Endothelial cell of umbilical vein (primary cell): ENCODE data around the gene ARID1B. TPM values are rescaled to one million over a fixed set of nuclear protein-coding genes. Genes with fewer than 3 reads are reported as not detected.

Experiments
- BruUV-seq: library from RNA; stranded (reverse); fragments of 400-500 nt; replicated peaks from 2 replicates; lab custom pipeline; 2021; lab: Mats Ljungman, UMichigan
- CTCF ChIA-PET: fragments of 300-600, 350-600 bp; sonication (Branson Sonifier 250); formaldehyde crosslinking; loops from one replicate; lab custom pipeline; 2021; ENCODE audit warnings: antibody characterized with exemption, inconsistent platforms; lab: Charles Lee
- POLR2A ChIA-PET: fragments of 300-600, 350-600 bp; sonication (Branson Sonifier 250); formaldehyde crosslinking; loops from one replicate; lab custom pipeline; 2021; ENCODE audit warnings: antibody characterized with exemption, inconsistent platforms; lab: Charles Lee
- DNase-seq: peaks from one replicate; pipeline ENCODE4 v3.0.0-alpha.2; 2011; ENCODE audit warnings: low read depth, low spot score
- FAIRE-seq: peaks from 2 replicates; lab custom pipeline; 2011; peaks lifted over from hg19 to GRCh38; lab: Jason Lieb, UNC
- H2AFZ ChIP-seq: 2 replicates; pipeline ENCODE4 v1.6.0; 2012; ENCODE audit warnings: low read depth, low read length, control low read depth, inconsistent platforms
- H3K27ac ChIP-seq: 2 replicates; pipeline ENCODE4 v1.5.1; 2011; ENCODE audit warnings: low read depth, mild to moderate bottlenecking, control low read depth, low read length, moderate library complexity; ENCODE audit not compliant: insufficient read depth
- H3K27me3 ChIP-seq, 2 experiments: 2 replicates each; pipeline versions ENCODE4 v1.6.0 to v1.6.1; 2011; ENCODE audit warnings: low read length in 2 of 2, mixed read lengths in 1 of 2; ENCODE audit not compliant: control insufficient read depth in 2 of 2, insufficient read depth in 2 of 2
- H3K36me3 ChIP-seq, 2 experiments: 2 replicates in 1 of 2; 3 replicates in 1 of 2; pipeline ENCODE4 v1.5.1; 2011; ENCODE audit warnings: low read length in 2 of 2, mild to moderate bottlenecking in 1 of 2, moderate library complexity in 1 of 2; ENCODE audit not compliant: control insufficient read depth in 2 of 2, insufficient read depth in 2 of 2; ENCODE audit errors: extremely low read depth in 1 of 2
- H3K4me1 ChIP-seq: 3 replicates; pipeline ENCODE4 v1.5.1; 2011; ENCODE audit warnings: mild to moderate bottlenecking, low read length; ENCODE audit not compliant: control insufficient read depth, insufficient read depth; ENCODE audit errors: extremely low read depth
- H3K4me2 ChIP-seq: 2 replicates; pipeline ENCODE4 v1.6.1; 2011; ENCODE audit warnings: low read length, control low read depth, mixed read lengths; ENCODE audit not compliant: insufficient read depth
- H3K4me3 ChIP-seq, 3 experiments: fragments of 200-600 bp in 1 of 3; sonication (generic), shearing (Covaris generic) in 1 of 3; replicated peaks in 1 of 3; 2 replicates each; pipeline ENCODE4 v1.5.1; 2011 to 2016; ENCODE audit warnings: control low read depth in 3 of 3, low read length in 3 of 3, mild to moderate bottlenecking in 2 of 3, inconsistent platforms in 1 of 3, low read depth in 1 of 3, moderate library complexity in 1 of 3; ENCODE audit not compliant: insufficient read depth in 1 of 3
- H3K79me2 ChIP-seq: 2 replicates; pipeline ENCODE4 v1.6.0; 2012; ENCODE audit warnings: low read length, inconsistent platforms; ENCODE audit not compliant: control insufficient read depth, insufficient read depth
- H3K9ac ChIP-seq: replicated peaks from 2 replicates; pipeline ENCODE3; 2011; ENCODE audit warnings: low read length, control low read depth; ENCODE audit not compliant: insufficient read depth; ENCODE audit errors: extremely low read depth
- H3K9me1 ChIP-seq: replicated peaks from 3 replicates; pipeline ENCODE4 v1.6.0; 2011; ENCODE audit warnings: mild to moderate bottlenecking, low read length; ENCODE audit not compliant: control insufficient read depth, insufficient read depth; ENCODE audit errors: extremely low read depth
- H3K9me3 ChIP-seq: replicated peaks from 2 replicates; pipeline ENCODE4 v1.5.1; 2012; ENCODE audit warnings: low read length, inconsistent platforms; ENCODE audit not compliant: control insufficient read depth, insufficient read depth
- H4K20me1 ChIP-seq: replicated peaks from 2 replicates; pipeline ENCODE3; 2011; ENCODE audit warnings: mild to moderate bottlenecking, low read length; ENCODE audit not compliant: control insufficient read depth, insufficient read depth; ENCODE audit errors: extremely low read depth
- CTCF ChIP-seq, 2 donors: IDR thresholded peaks; 1 replicate in 1 of 2; 2 replicates in 1 of 2; pipeline ENCODE4 v1.5.1; 2011; ENCODE audit warnings: low read length in 2 of 2, mild to moderate bottlenecking in 2 of 2, moderate library complexity in 2 of 2, control low read depth in 1 of 2, inconsistent platforms in 1 of 2, low read depth in 1 of 2; ENCODE audit not compliant: insufficient read depth in 1 of 2; ENCODE audit errors: extremely low read depth in 1 of 2
- EZH2 ChIP-seq: IDR thresholded peaks from 2 replicates; pipeline ENCODE4 v1.6.1; 2012; ENCODE audit warnings: borderline replicate concordance, low read depth, mild to moderate bottlenecking, moderate library complexity, low read length, inconsistent platforms; ENCODE audit not compliant: severe bottlenecking
- FOS ChIP-seq: IDR thresholded peaks from 2 replicates; pipeline ENCODE4 v1.6.1; 2011; ENCODE audit warnings: mild to moderate bottlenecking, low read length, moderate library complexity, borderline replicate concordance; ENCODE audit not compliant: insufficient read depth
- GATA2 ChIP-seq: IDR thresholded peaks from 2 replicates; pipeline ENCODE4 v1.7.0; 2011; ENCODE audit warnings: low read depth, mild to moderate bottlenecking, moderate library complexity, mixed read lengths, low read length; ENCODE audit not compliant: insufficient read length, insufficient read depth
- JUN ChIP-seq: IDR thresholded peaks from 2 replicates; pipeline ENCODE4 v1.6.1; 2011; ENCODE audit warnings: borderline replicate concordance, low read depth; ENCODE audit not compliant: insufficient read length, insufficient read depth
- MAX ChIP-seq: IDR thresholded peaks from 2 replicates; pipeline ENCODE4 v1.6.1; 2011; ENCODE audit not compliant: insufficient read depth, insufficient read length
- MYC ChIP-seq: IDR thresholded peaks from one replicate; pipeline ENCODE4 v1.6.1; 2011; ENCODE audit warnings: mild to moderate bottlenecking, low read depth, low read length
- POLR2A ChIP-seq: IDR thresholded peaks from 2 replicates; pipeline ENCODE4 v1.6.1; 2012; ENCODE audit warnings: low read depth, mild to moderate bottlenecking, control low read depth, low read length
- POLR2AphosphoS5 ChIP-seq: IDR thresholded peaks from 2 replicates; pipeline ENCODE4 v1.6.1; 2012; ENCODE audit warnings: low read depth, mild to moderate bottlenecking, control low read depth, low read length, moderate library complexity; ENCODE audit not compliant: insufficient read depth
- dilution Hi-C: fragments of 300-500 bp; cut with MboI; formaldehyde crosslinking; loops from one replicate; pipeline ENCODE4 v1.15.0; 2019; ENCODE audit warnings: low sequenced_read_pairs; ENCODE audit not compliant: extremely low pct_ligation_motif_present
- intact Hi-C: fragments of 100-400 bp; cut with micrococcal nuclease; formaldehyde crosslinking; loops from one replicate; pipeline ENCODE4 v1.10.0; 2022
- polyA plus RNA-seq, 4 experiments: library from polyadenylated mRNA; depleted of rRNA in 3 of 4; stranded (reverse) in 3 of 4; unstranded in 1 of 4; fragments of >200 nt; gene quantifications; 2 replicates each; pipeline versions ENCODE4 v1.2.1 to v1.2.3, GENCODE V29; 2011 to 2012; ENCODE audit warnings: missing spikeins in 1 of 4
- total RNA-seq: library from RNA; stranded (reverse); gene quantifications from 2 replicates; pipeline ENCODE4 v1.2.3, GENCODE V29; 2021

Gene ARID1B
- total and polyA plus RNA-seq, 2 donors (not counting 3 experiments of a cell fraction or from before 2014, with no cell fraction given) = 21.8 to 89.5 TPM

- H2AFZ ChIP-seq = no peak overlapping the region
- H3K4me3 ChIP-seq = no peak overlapping the region
- BruUV-seq = no TSS peak
- H3K27ac ChIP-seq = no peak overlapping the region
- dilution Hi-C loops (no loop called here), intact Hi-C loops (no loop called here)
- no peaks in the 10 kb centered on the region for H3K9me1 ChIP-seq
- no peaks in the 10 kb centered on the region for H3K36me3 ChIP-seq
- H3K27me3 ChIP-seq = no peaks in the 10 kb centered on the region
- no peaks in the 10 kb centered on the region for H3K9me3 ChIP-seq
- POLR2A ChIA-PET = no interaction called here
- FAIRE-seq (no peak), DNase-seq (no peak)
- H3K4me2 ChIP-seq = no peak overlapping the region
- H3K4me1 ChIP-seq = no peaks in the 10 kb centered on the region
- TF ChIP-seq POLR2A (no peak), CTCF (IDR thresholded peaks at IDR 0.05; ENCODE audit: extremely low read depth in 1 of 2, insufficient read depth in 1 of 2, low read depth in 1 of 2, low read length in 2 of 2) (no peak), GATA2 (no peak), EZH2 (no peak), POLR2AphosphoS5 (no peak), JUN (no peak), MYC (no peak), MAX (no peak), FOS (no peak)
- peaks cover 54% of the 10 kb centered on the region for H3K79me2 ChIP-seq
- peaks cover 16% of the 10 kb centered on the region for H4K20me1 ChIP-seq
- CTCF ChIA-PET = interaction anchor here (1.3 to 2.7 kb wide), 3 partner anchors 9 to 11 kb away, joined by 4 to 13 read pairs (median 6); no protein-coding TSS in a partner anchor
- H3K9ac ChIP-seq = no peak overlapping the region
Measured at GRCh38 chr6:156943166-156943565, 166.0 kb downstream of the ARID1B start.
